GM12873 (cell line): ENCODE results near the gene ACAP1.

ENCODE experiments used
- TF ChIP-seq, protein P1 (sequence below): IDR thresholded peaks from 2 replicates; pipeline ENCODE4 v1.5.1; 2012; ENCODE audit warnings: low read depth, mild to moderate bottlenecking, moderate library complexity, low read length, control low read depth; ENCODE audit not compliant: insufficient read depth; ENCODE audit errors: missing control alignments

The ACAP1 gene

GRCh38 chr17:7321466-7321865 is 14.9 kb upstream of the ACAP1 start:
- TF ChIP-seq, protein P1, sequence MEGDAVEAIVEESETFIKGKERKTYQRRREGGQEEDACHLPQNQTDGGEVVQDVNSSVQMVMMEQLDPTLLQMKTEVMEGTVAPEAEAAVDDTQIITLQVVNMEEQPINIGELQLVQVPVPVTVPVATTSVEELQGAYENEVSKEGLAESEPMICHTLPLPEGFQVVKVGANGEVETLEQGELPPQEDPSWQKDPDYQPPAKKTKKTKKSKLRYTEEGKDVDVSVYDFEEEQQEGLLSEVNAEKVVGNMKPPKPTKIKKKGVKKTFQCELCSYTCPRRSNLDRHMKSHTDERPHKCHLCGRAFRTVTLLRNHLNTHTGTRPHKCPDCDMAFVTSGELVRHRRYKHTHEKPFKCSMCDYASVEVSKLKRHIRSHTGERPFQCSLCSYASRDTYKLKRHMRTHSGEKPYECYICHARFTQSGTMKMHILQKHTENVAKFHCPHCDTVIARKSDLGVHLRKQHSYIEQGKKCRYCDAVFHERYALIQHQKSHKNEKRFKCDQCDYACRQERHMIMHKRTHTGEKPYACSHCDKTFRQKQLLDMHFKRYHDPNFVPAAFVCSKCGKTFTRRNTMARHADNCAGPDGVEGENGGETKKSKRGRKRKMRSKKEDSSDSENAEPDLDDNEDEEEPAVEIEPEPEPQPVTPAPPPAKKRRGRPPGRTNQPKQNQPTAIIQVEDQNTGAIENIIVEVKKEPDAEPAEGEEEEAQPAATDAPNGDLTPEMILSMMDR: no peak

- TF ChIP-seq, protein P1: no peak
Measured at GRCh38 chr17:7322520-7323194, 13.7 kb upstream of the ACAP1 start.

DNA sequence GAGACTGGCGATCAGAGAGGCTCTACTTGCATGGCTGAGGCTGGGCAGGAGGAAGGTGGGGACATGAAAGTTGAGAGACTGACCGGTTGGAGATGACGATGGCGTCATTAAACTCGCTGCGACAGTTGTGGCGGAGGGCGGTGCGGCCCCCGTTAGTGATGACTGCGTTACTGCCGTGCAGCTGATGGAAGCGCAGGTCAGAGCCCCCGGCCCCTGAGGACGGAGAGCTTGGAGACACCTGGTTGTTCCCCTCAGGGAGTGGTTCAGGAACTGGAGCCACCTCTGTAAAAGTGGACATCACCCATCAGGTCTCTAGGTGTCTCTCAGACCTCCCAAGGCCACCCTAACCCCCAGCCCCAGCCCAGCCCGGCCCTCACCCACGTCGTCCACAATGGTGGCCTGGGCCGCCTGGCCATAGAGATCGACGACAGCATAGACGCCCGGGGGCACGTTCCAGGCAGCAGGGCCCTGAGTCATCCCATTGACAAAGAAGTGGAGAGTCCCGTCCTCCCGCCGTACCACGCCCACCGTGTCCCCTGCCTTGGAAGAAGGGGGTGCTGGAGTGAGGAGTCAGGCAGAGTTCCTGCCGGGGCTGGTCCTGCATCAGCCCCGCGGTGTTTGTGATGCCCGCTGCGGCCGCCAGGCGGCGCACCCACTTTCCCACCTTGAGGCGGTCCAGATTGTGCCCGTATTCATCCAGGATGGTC is 12.4 kb upstream of the ACAP1 start:
- TF ChIP-seq, protein P1: peak; percentile 97

DNA sequence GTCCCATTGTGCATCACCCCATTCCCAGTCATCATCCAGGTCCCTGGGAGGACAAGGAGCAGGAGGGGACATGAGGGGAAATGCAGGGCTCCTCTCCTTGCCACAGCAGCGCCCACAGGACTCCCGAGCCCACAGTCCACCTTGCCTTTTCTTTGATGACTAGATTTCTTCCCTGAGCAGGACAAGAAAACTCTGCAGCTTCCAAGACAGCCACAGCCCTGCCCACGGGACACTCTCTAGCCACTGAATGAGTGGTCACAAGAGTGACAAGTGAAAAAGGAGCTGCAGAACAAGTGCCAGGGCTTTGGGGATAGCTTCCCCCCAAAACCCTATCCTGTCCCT is 11.9 kb upstream of the ACAP1 start:
- TF ChIP-seq, protein P1: no peak

DNA sequence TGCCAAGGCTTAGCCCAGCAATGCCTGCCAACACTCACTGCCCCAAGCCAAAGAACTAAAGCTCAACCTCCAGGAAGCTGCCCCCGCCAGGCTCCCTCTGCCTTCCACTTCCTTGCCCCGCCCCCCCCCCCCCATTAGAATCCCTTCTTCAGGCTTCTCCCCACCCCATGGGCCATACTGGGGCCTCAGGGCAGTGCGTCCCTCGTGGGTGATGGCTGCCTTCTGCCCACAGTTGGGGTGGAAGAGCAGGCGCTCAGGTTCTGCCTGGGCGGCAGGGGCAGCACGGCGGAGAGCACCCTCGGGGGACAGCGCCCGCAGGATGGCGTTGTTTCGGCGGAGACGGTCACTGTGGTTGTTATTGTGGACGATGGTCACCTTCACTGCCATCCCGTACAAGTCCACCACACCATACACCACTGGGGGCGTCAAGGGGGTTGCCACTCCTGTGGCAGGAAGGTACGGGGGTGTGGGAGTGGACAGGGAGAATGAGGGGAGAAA is 11.2 kb upstream of the ACAP1 start:
- TF ChIP-seq, protein P1: no peak

DNA sequence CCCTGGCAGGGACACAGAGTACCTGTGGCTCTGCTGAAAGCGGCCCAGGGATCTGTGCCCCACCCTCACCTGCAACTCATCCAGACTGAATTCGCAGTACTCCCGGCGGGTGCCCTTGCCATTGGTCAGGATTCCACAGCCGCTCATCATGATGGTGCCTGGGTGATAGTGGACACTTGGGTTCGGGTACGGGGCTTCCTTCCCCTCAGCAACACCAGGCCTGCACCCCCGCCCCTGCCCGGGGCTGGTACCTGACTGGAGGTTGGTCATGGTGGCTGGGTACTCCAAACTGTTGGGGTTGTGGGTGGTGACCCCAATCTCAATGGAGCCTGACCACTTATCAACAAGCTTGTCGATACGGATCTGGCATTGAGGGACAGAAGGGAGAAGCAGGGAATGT is 10.1 kb upstream of the ACAP1 start:
- TF ChIP-seq, protein P1: no peak

DNA sequence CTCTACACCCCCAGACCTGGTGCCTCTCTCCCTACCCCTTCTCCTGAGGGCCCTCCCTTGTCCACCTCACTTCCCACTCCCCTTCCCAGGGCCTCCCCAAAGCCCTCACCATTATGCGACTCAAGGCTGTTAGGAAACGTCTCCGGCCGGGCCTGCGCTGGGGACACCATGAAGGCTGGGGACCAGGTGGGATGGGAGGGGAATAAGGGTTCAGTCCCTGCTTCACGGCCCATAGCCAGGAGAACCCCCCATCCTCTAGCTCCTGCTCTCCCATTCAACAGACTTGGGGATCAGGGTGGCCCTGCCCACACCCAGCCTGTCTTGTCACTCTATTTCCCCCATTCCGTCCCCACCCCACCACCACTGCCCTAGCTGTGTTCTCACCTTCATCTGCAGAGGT is 9.3 kb upstream of the ACAP1 start:
- TF ChIP-seq, protein P1: no peak
